ENCODE results near the gene CEP131.

DNA sequence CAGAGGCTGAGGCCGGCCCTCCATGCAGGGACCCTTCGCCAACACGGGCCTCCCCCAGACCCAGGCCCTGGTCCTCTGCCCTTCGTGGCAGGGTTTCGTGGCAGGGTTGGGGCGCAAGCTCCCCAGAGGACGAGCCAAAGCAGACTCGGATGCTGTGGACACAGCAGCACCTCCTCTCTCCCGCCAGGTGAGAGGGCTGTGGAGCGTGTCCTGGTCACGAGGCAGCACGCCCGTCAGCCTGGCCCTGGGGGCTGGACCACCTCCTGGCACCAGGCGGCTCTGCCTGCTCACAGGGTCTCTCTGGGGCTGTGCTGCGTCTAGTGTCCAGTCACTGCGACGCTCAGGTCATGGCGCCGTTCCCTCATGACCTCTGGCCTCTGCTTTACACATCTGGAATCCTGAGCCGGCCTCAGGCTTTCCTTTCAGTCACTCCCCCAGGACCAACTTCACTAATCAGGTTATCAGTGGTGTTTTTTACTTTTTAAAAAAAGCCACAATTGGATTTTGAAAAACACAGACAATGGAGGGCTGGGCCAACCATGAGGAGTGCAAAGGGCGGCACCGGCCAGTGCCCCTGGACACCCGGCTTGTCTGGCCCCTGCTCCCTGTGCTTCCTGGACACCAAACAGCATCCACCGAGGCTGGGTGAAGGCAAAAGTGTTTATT is 21.7 kb upstream of the CEP131 start:
- TF ChIP-seq, protein P1, sequence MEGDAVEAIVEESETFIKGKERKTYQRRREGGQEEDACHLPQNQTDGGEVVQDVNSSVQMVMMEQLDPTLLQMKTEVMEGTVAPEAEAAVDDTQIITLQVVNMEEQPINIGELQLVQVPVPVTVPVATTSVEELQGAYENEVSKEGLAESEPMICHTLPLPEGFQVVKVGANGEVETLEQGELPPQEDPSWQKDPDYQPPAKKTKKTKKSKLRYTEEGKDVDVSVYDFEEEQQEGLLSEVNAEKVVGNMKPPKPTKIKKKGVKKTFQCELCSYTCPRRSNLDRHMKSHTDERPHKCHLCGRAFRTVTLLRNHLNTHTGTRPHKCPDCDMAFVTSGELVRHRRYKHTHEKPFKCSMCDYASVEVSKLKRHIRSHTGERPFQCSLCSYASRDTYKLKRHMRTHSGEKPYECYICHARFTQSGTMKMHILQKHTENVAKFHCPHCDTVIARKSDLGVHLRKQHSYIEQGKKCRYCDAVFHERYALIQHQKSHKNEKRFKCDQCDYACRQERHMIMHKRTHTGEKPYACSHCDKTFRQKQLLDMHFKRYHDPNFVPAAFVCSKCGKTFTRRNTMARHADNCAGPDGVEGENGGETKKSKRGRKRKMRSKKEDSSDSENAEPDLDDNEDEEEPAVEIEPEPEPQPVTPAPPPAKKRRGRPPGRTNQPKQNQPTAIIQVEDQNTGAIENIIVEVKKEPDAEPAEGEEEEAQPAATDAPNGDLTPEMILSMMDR (IDR thresholded peaks at IDR 0.05; ENCODE audit: poor library complexity, severe bottlenecking), result no peak
- no peak for TF ChIP-seq EP300 (conservative IDR thresholded peaks at IDR 0.05; ENCODE audit: poor library complexity, severe bottlenecking)
- TF ChIP-seq RAD21 (conservative IDR thresholded peaks at IDR 0.05), result no peak
